ENCODE results near the gene NFKBIB.
"Not testable (repeated sequence)": the region's sequence is repeated elsewhere in the genome, so short reads cannot be mapped to it uniquely, and the experiment has no call there.

Gene NFKBIB

DNA sequence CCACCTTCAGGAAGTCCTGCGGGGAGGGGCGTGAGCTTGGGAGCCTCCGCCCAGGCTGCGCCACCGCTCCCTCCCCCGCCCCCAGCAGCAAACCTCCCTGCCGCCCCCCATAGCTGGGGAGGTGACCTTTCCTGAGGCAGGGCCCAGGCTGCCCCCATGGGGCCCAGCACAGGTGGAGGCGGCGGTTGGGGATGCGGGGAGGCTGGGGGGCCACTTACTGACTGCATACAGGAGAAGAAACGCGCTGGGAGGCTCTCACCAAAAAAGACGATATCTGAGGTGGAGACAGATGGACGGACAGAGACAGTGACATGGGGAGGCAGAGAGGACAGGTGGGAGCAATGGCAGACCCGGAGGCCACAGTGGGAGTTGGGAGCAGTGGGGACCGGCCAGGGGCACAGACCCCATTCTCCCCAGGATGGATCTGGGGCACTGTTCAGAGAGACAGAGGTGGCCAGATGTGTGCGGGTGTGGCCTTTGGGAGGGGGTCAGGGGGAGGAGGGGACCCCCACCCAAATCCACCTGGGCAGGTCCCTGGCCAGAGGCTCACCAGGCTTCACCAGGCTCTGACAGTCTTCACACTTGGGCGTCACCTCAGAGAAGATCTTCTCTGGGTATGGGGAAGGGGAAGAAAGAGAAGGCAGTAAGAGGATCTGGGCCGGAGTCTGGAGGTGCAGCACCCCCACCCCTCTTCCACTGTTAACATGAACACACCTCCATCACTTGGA is 18.7 kb upstream of the NFKBIB start:
- no peaks in the 10 kb centered on the region for H3K9me3 Mint-ChIP-seq
- no peak overlapping the region for H3K4me3 Mint-ChIP-seq
- peaks cover 26 to 49% of the 10 kb centered on the region in 2 donors for H3K4me1 Mint-ChIP-seq
- H3K27me3 Mint-ChIP-seq, result no peaks in the 10 kb centered on the region
- no peak for ATAC-seq (replicated peaks)
- H3K36me3 Mint-ChIP-seq, result peaks cover 21 to 27% of the 10 kb centered on the region in 2 donors
- peak overlapping the region; percentile 60 for H3K27ac Mint-ChIP-seq
- DNase-seq, result no peak

DNA sequence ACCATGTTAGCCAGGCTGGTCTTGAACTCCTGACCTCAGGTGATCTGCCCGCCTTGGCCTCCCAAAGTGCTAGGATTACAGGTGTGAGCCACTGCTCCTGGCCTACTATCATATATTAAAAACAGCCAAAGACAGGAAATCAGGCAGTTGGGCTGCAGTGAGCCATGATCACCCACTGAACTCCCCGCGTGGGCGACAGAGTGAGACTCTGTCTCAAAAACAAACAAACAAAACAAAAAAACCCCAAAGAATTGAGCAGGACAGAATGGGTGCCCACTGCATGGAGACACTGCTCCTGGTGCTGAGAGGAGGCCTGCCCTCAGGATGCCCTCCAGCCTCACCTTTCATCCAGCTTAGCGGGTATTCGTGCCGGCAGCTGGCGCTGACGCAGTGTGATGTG is 16.5 kb upstream of the NFKBIB start:
- ATAC-seq (replicated peaks) (no peak), DNase-seq (no peak)
- Mint-ChIP-seq H3K9me3 (no peaks in the 10 kb centered on the region), H3K27me3 (no peaks in the 10 kb centered on the region), H3K4me1 (peaks cover 13 to 34% of the 10 kb centered on the region in 2 donors), H3K27ac (peak overlapping the region; percentile 6), H3K36me3 (peaks cover 15 to 17% of the 10 kb centered on the region in 2 donors), H3K4me3 (no peak overlapping the region)

DNA sequence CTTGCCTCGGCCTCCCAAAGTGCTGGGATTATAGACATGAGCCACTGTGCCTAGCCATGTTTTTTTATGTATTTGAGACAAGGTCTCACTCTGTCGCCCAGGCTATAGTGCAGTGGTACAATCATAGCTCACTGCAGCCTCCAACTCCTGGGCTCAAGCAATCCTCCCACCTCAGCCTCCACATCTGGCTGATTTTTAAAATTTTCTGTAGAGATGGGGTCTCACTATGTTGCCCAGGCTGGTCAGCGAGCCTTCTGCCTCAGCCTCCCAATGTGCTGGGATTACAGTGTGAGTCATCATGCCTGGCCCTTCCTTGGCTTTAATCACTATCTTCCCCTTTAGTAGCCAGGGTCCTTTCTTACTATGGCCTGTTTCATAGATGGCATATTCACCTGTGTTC is 15.1 kb upstream of the NFKBIB start:
- DNase-seq; H3K4me3 Mint-ChIP-seq; H3K9me3 Mint-ChIP-seq; ATAC-seq (replicated peaks); H3K27me3 Mint-ChIP-seq; H3K27ac Mint-ChIP-seq: not testable (repeated sequence)
- Mint-ChIP-seq H3K36me3 (peaks cover 21 to 26% of the 10 kb centered on the region in 2 donors), H3K4me1 (peaks cover 7 to 25% of the 10 kb centered on the region in 2 donors)

DNA sequence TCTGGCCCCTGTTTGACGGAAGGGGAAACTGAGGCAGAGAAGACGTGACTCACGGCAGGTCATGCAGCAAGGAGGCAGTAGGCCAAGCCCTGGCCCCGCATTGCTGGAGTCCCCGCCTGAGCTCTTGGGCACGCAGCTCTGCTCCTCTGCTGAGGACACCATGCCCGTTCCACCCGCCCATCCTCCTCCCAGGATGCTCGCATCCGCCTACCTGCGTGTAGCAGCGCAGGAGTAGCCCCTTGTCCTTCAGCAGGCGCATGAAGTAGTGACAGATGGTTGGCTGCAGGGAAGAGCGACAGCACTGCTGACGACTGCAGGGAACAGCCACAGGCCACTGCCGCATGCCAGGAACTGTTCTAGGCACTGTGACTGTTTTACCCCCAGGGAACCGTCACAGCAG is 10.9 kb upstream of the NFKBIB start:
- no peak for DNase-seq
- H3K27me3 Mint-ChIP-seq, result no peaks in the 10 kb centered on the region
- ATAC-seq (replicated peaks), result no peak
- H3K36me3 Mint-ChIP-seq, result peaks cover 15 to 19% of the 10 kb centered on the region in 2 donors
- H3K27ac Mint-ChIP-seq, result no peak overlapping the region
- no peaks in the 10 kb centered on the region for H3K9me3 Mint-ChIP-seq
- H3K4me3 Mint-ChIP-seq, result no peak overlapping the region
- H3K4me1 Mint-ChIP-seq, result peaks cover 0 to 5% of the 10 kb centered on the region in 2 donors

DNA sequence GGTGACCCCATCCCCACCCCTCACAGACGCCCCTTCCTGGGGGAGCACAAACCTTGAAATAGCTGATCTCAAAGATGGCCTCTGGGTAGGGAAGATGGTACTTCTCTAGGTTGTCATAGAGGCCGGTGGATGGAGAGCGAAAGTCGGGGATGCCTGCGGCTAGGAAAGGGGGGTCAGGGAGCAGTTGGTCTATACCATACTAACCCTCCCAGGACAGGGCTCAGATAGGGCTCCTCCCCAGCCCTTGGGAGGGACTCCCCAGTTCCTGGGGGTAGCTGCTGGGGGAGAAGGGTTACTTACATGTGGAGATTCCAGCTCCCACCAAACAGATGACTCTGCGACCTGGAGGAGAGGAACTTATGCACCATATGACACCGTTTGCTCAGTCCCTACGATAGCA is 10.0 kb upstream of the NFKBIB start:
- Mint-ChIP-seq H3K36me3 (peaks cover 18 to 23% of the 10 kb centered on the region in 2 donors), H3K9me3 (no peaks in the 10 kb centered on the region), H3K27me3 (no peaks in the 10 kb centered on the region), H3K4me3 (no peak overlapping the region), H3K27ac (no peak overlapping the region), H3K4me1 (peaks cover 3 to 9% of the 10 kb centered on the region in 2 donors)
- ATAC-seq (replicated peaks), result no peak
- no peak for DNase-seq

DNA sequence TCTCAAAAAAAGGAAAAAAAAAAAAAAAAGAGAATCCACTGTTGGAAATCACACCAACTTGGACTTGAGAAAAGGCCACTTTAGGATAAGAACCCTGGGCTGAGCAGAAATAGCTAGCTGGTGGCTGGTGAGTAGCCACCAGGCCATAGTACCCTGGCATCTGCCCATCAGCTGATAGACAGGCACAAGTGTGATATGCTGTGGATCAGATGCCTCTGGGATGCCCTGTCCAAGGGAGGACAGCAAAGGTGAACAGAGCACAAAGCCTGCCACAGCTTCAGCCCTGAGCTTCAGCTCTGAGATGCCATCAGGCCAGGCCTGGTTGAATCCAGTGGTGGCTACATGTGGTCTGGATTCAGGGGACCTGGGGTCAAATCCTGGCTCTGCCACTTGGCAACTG is 9.1 kb upstream of the NFKBIB start:
- Mint-ChIP-seq H3K36me3 (peaks cover 19 to 23% of the 10 kb centered on the region in 2 donors), H3K9me3 (no peaks in the 10 kb centered on the region), H3K4me3 (no peak overlapping the region), H3K27ac (no peak overlapping the region), H3K27me3 (no peaks in the 10 kb centered on the region), H3K4me1 (peaks cover 7 to 17% of the 10 kb centered on the region in 2 donors)
- no peak for ATAC-seq (replicated peaks)
- no peak for DNase-seq

DNA sequence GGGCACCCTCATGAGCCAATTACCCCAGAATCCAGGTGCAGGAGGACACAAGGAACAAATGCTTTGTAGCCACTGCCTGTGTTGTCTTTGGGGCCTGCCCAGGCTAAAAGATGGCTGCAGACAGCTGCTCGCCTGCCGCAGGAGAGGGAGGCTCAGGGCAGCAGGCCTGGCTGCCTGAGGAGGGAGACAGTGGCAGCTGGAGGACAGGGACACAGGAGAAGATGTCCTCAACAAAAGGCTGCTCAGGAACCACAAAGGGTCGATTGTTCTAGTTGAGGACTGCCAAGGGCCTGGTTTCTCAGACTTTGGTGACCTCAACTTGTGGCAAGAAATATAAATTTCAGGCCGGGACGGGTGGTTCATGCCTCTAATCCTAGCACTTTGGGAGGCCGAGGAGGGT is 8.0 kb upstream of the NFKBIB start:
- Mint-ChIP-seq H3K4me3 (no peak overlapping the region), H3K27ac (peak overlapping the region; percentile 5), H3K4me1 (peaks cover 7 to 21% of the 10 kb centered on the region in 2 donors), H3K27me3 (no peaks in the 10 kb centered on the region), H3K36me3 (peaks cover 20 to 23% of the 10 kb centered on the region in 2 donors), H3K9me3 (no peaks in the 10 kb centered on the region)
- DNase-seq (no peak), ATAC-seq (replicated peaks) (no peak)

DNA sequence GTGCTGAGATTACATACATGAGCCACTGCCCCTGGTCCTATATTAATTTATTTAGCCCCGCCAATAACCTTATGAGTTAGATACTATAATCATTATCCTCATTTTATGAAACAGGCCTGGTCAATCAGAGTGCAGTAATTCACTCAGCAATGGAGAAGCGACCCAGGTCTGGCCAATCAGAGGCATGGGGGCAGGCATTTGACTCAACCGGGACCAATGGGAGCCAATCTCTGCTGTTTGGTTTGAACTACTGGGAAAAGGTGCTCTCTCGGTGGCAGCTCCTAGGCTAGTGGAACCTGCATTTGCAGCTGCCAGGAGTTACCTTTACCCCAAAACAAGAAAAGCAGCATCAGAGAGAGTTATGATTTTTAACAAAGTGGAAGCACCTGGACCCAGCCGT is 6.9 kb upstream of the NFKBIB start:
- H3K4me1 Mint-ChIP-seq, result peaks cover 15 to 26% of the 10 kb centered on the region in 2 donors
- ATAC-seq (replicated peaks), result no peak
- H3K36me3 Mint-ChIP-seq, result peaks cover 22 to 23% of the 10 kb centered on the region in 2 donors
- no peak overlapping the region for H3K27ac Mint-ChIP-seq
- H3K27me3 Mint-ChIP-seq, result no peaks in the 10 kb centered on the region
- H3K4me3 Mint-ChIP-seq, result no peak overlapping the region
- DNase-seq, result no peak
- H3K9me3 Mint-ChIP-seq, result no peaks in the 10 kb centered on the region

DNA sequence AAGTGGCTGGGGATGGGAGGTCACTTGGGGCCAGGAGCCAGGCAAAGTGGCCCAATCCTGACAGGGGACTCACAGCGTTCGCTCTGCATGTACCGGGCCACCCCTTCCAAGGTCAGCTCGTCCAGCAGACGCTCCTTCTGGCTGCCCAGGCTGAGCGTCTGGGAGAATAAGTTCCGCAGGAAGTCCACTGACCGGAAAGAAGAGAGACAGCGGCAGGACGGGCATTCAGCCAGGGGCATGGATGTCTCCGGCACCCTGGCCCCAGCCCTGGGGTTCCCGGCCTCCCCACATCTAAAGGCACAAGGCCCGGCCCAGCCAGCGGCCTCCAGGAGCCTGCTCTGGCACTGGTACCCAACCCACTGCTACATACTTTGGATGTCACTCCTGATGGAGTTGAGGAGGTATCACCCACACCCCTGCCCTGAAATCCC is 6.4 kb upstream of the NFKBIB start:
- peaks cover 18 to 31% of the 10 kb centered on the region in 2 donors for H3K4me1 Mint-ChIP-seq
- H3K36me3 Mint-ChIP-seq, result peaks cover 22 to 23% of the 10 kb centered on the region in 2 donors
- H3K9me3 Mint-ChIP-seq, result no peaks in the 10 kb centered on the region
- DNase-seq (no peak), ATAC-seq (replicated peaks) (no peak)
- no peaks in the 10 kb centered on the region for H3K27me3 Mint-ChIP-seq
- no peak overlapping the region for H3K4me3 Mint-ChIP-seq
- H3K27ac Mint-ChIP-seq, result no peak overlapping the region

DNA sequence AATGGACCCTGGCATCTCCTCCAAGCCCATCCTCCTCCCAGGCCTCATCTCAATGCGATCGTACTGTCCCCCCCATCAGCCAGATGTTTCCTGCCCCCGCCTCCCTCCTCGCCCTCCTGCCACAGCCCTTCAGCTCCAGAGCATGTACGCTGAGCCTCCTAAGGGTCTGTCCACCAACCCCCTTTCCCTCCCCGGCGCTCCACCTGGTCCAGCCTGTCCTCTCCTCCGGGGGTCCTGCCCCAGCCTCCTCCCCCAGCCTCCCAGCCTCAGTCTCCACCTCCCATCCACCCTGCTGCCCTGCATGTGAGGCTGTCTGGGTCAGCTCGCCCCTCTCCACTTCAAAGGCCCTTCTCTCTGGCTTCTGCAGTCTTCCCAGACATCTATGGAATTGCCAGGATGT is 4.8 kb upstream of the NFKBIB start:
- peaks cover 25 to 43% of the 10 kb centered on the region in 2 donors for H3K4me1 Mint-ChIP-seq
- H3K36me3 Mint-ChIP-seq, result peaks cover 10 to 14% of the 10 kb centered on the region in 2 donors
- no peaks in the 10 kb centered on the region for H3K27me3 Mint-ChIP-seq
- no peak for DNase-seq
- H3K27ac Mint-ChIP-seq, result peak overlapping the region; percentile 84
- H3K4me3 Mint-ChIP-seq, result no peak overlapping the region
- no peak for ATAC-seq (replicated peaks)
- no peaks in the 10 kb centered on the region for H3K9me3 Mint-ChIP-seq

DNA sequence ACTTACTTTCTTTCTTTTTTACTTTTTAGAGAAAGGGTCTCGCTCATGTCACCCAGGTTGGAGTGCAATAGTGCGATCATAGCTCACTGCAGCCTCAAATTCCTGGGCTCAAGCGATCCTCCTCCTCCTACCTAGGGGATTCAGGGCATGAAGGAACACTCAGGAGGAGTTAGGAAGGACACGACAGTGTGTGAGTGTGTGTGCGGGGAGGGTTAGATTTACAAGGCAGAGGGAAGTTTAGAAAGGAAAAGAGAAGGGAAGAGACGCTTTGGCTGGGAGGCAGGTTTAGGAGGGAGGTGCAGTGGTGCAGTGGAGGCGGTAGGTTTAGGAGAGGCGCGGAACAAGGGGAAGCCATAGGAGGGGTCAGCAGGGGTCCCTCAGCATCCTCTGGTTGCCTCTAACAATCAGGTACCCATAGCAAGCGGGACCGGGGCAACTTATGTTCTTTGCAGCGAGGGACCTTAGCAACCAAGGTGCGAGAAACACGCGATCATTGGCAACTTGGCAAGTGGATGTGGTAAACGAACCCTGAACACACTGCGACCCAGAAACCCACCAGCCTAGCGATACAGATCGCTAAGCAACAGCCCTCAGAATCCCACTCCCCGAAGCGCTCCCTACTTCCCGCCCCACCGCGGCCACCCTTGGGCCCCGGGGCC is 852 bp upstream of the NFKBIB start:
- Mint-ChIP-seq H3K4me3 (peak overlapping the region; percentile 90 to 94), H3K9me3 (no peaks in the 10 kb centered on the region), H3K27ac (peak overlapping the region; percentile 97), H3K4me1 (peaks cover 28 to 61% of the 10 kb centered on the region in 2 donors), H3K36me3 (peaks cover 13 to 19% of the 10 kb centered on the region in 2 donors), H3K27me3 (no peaks in the 10 kb centered on the region)
- DNase-seq, result no peak
- ATAC-seq (replicated peaks), result no peak

DNA sequence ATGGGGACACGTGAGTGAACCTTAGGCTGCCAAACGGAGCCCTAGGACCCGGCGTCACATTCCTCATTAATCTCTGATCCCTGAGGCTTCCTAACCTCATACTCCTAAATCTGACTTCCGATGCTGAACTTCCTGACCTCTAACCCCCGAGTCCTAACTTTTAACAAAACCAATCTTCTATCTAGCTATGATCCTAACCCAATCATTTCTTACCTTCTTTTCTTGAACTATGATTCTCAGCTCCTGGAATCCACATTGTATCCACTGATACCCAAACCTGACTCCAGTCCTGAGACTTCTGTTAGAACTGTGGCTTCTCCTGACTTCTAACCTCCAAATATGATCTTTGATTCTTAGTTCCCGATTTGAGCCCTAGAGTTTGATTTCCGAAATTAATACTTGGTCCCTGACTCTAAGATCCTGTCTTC is 447 bp downstream of the NFKBIB start:
- H3K4me3 Mint-ChIP-seq, result peak overlapping the region; percentile 90 to 94
- H3K36me3 Mint-ChIP-seq, result peaks cover 21 to 22% of the 10 kb centered on the region in 2 donors
- peak overlapping the region; percentile 97 for H3K27ac Mint-ChIP-seq
- DNase-seq, result no peak
- H3K4me1 Mint-ChIP-seq, result peaks cover 25 to 60% of the 10 kb centered on the region in 2 donors
- ATAC-seq (replicated peaks), result no peak
- no peaks in the 10 kb centered on the region for H3K9me3 Mint-ChIP-seq
- H3K27me3 Mint-ChIP-seq, result no peaks in the 10 kb centered on the region

DNA sequence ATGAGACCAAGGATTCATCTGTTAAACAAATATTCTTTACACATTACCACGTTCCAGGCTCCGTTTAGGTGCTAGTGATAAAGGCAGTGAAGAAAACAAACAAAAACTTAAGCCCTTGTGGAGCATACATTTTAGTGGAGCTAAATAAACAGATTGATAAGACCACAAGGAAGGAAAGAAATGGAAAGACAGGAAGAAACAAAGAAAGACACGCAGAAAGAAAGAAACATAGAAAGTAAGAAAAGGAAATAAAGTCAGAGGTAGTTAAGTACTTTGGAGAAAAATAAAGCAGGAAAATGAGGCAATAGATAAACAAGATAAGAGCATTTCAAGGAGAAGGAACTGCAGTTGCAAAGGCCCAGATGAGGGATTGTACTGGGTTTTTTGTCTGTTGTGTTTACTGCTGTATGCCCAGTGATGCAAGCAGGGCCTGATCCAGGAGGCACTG is 998 bp downstream of the NFKBIB start:
- Mint-ChIP-seq H3K9me3 (no peaks in the 10 kb centered on the region), H3K27ac (peak overlapping the region; percentile 57), H3K36me3 (peaks cover 24 to 26% of the 10 kb centered on the region in 2 donors), H3K27me3 (no peaks in the 10 kb centered on the region), H3K4me1 (peaks cover 25 to 55% of the 10 kb centered on the region in 2 donors), H3K4me3 (peak overlapping the region; percentile 76 to 94)
- DNase-seq, result no peak
- no peak for ATAC-seq (replicated peaks)

DNA sequence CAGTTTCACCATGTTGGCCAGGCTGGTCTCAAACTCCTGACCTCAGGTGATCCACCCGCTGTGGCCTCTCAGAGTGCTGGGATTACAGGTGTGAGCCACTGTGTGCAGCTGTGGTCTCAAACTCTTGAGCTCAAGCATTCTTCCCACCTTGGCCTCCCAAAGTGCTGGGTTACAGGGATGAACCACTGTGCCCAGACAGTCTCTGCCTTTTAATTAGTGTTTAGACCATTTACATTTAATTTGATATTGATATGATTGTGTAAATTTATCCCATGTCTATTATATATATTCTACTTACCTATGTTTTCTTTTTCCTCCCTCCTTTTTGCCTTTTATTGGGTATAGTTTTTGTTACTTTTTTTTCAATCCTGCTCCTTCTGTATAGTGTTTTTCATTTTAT is 1.9 kb downstream of the NFKBIB start:
- H3K27ac Mint-ChIP-seq, result no peak overlapping the region
- DNase-seq (no peak), ATAC-seq (replicated peaks) (no peak)
- peak overlapping the region; percentile 46 for H3K4me3 Mint-ChIP-seq
- H3K4me1 Mint-ChIP-seq, result peaks cover 25 to 52% of the 10 kb centered on the region in 2 donors
- H3K36me3 Mint-ChIP-seq, result peaks cover 25 to 26% of the 10 kb centered on the region in 2 donors
- no peaks in the 10 kb centered on the region for H3K27me3 Mint-ChIP-seq
- no peaks in the 10 kb centered on the region for H3K9me3 Mint-ChIP-seq

Measured in stimulated activated naive B cell treated with anti-CD40 and anti-IgM and Interleukin-4, amounts not matched to agents 10 μg/mL and 1 μg/mL and 100 μg/mL, for 72 hours (primary cell).